ENCODE measurements around the gene PDCL2. TPM values are rescaled to one million over a fixed set of nuclear protein-coding genes. Genes with fewer than 3 reads are reported as not detected.

Gene PDCL2
- total and polyA plus RNA-seq, 9 of the 15 experiments (the other 6 are each of a cell fraction or from before 2014, with no cell fraction given), result 0.62 to 2.5 (median 1.2) TPM

DNA sequence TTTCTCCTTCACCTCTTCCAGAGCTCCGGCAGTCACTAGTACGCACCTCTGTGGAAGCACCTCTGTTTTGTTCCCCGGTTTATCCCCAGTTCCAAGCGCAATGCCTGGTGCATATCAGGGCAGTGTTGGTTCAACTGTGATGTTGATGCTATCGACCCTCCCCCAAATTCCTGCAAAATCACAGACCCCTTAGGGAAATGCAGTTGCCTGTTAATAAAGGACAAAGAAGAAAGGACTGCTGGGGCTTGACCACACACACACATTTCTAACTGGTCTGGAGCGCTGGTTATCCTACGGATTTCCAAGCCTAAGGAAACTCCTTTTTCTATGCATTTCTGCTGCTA lies 44.6 kb upstream of the PDCL2 start (continued):
- TF ChIP-seq SMAD3 (CRISPR knock-in tag; conservative IDR thresholded peaks at IDR 0.05) (no peak), ZNF668 (CRISPR knock-in tag; IDR thresholded peaks at IDR 0.05) (no peak), CAMTA2 (CRISPR knock-in tag; conservative IDR thresholded peaks at IDR 0.05) (no peak), RCOR1 (IDR thresholded peaks at IDR 0.05; ENCODE audit: borderline replicate concordance in 1 of 2, low read depth in 2 of 2, low read length in 2 of 2) (no peak), MTA1 (IDR thresholded peaks at IDR 0.05; ENCODE audit: borderline replicate concordance) (no peak), PHF21A (IDR thresholded peaks at IDR 0.05; ENCODE audit: borderline replicate concordance, low read depth) (no peak), SMARCC2 (IDR thresholded peaks at IDR 0.05; ENCODE audit: low read depth) (no peak), TBP (optimal IDR thresholded peaks at IDR 0.05; ENCODE audit: low read depth, low read length) (no peak), CC2D1A (IDR thresholded peaks at IDR 0.05) (no peak), BHLHE40 (IDR thresholded peaks at IDR 0.05; ENCODE audit: low read length) (no peak), HNRNPL (IDR thresholded peaks at IDR 0.05; ENCODE audit: low read depth, low read length) (no peak), FOXK2 (conservative IDR thresholded peaks at IDR 0.05 in 1 of 2, IDR thresholded peaks at IDR 0.05 in 1 of 2; ENCODE audit: low read depth in 2 of 2) (no peak), ZFX (CRISPR knock-in tag; IDR thresholded peaks at IDR 0.05) (no peak)
- TF ChIP-seq, protein P1, sequence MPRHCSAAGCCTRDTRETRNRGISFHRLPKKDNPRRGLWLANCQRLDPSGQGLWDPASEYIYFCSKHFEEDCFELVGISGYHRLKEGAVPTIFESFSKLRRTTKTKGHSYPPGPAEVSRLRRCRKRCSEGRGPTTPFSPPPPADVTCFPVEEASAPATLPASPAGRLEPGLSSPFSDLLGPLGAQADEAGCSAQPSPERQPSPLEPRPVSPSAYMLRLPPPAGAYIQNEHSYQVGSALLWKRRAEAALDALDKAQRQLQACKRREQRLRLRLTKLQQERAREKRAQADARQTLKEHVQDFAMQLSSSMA (CRISPR knock-in tag; IDR thresholded peaks at IDR 0.05), result no peak
- TF ChIP-seq, protein P2, sequence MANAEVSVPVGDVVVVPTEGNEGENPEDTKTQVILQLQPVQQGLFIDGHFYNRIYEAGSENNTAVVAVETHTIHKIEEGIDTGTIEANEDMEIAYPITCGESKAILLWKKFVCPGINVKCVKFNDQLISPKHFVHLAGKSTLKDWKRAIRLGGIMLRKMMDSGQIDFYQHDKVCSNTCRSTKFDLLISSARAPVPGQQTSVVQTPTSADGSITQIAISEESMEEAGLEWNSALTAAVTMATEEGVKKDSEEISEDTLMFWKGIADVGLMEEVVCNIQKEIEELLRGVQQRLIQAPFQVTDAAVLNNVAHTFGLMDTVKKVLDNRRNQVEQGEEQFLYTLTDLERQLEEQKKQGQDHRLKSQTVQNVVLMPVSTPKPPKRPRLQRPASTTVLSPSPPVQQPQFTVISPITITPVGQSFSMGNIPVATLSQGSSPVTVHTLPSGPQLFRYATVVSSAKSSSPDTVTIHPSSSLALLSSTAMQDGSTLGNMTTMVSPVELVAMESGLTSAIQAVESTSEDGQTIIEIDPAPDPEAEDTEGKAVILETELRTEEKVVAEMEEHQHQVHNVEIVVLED (CRISPR knock-in tag; IDR thresholded peaks at IDR 0.05), result no peak
- TF ChIP-seq, protein P3, sequence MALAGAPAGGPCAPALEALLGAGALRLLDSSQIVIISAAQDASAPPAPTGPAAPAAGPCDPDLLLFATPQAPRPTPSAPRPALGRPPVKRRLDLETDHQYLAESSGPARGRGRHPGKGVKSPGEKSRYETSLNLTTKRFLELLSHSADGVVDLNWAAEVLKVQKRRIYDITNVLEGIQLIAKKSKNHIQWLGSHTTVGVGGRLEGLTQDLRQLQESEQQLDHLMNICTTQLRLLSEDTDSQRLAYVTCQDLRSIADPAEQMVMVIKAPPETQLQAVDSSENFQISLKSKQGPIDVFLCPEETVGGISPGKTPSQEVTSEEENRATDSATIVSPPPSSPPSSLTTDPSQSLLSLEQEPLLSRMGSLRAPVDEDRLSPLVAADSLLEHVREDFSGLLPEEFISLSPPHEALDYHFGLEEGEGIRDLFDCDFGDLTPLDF (CRISPR knock-in tag; IDR thresholded peaks at IDR 0.05), result no peak
- TF ChIP-seq, protein P4, sequence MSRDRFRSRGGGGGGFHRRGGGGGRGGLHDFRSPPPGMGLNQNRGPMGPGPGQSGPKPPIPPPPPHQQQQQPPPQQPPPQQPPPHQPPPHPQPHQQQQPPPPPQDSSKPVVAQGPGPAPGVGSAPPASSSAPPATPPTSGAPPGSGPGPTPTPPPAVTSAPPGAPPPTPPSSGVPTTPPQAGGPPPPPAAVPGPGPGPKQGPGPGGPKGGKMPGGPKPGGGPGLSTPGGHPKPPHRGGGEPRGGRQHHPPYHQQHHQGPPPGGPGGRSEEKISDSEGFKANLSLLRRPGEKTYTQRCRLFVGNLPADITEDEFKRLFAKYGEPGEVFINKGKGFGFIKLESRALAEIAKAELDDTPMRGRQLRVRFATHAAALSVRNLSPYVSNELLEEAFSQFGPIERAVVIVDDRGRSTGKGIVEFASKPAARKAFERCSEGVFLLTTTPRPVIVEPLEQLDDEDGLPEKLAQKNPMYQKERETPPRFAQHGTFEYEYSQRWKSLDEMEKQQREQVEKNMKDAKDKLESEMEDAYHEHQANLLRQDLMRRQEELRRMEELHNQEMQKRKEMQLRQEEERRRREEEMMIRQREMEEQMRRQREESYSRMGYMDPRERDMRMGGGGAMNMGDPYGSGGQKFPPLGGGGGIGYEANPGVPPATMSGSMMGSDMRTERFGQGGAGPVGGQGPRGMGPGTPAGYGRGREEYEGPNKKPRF (IDR thresholded peaks at IDR 0.05; ENCODE audit: low read depth, low read length), result no peak

All from K562 (cell line).